NCI-H526 treated with DMSO at 0.1 percent for 48 hours (cell line): ENCODE results near the gene RBM17.
"Not testable (repeated sequence)": the region's sequence is repeated elsewhere in the genome, so short reads cannot be mapped to it uniquely, and the experiment has no call there.

Experiments
- DNase-seq: peaks from one replicate; lab custom pipeline; 2025; lab: John Stamatoyannopoulos, UW

The RBM17 gene

GRCh38 chr10:6112893-6113292, 24.1 kb downstream of the RBM17 start:
- no peak for DNase-seq

GRCh38 chr10:6114299-6114698, 25.5 kb downstream of the RBM17 start:
- DNase-seq = no peak

DNA sequence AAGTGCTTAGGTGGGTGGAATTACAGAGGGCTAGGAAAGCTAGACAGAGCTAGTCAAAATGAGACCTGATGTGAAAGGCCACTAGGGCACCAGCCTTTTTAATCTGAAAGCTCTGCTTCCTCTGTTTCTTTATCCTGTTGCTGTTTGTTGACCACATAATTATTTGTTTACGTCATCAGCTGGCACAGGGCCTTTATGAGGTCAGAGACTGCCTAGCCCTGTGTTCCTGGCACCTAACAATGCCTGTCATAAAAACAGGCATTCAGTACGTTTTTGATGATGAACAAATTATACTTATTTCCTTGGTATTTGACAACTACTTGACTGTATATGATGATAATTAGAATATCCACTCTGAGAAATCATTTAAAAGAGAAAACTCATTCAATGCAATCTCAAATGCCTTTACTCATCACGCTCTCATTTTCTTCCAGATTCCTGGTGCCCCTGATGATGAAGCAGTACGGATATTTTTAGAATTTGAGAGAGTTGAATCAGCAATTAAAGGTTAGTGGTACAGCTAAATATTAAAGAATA, 26.0 kb downstream of the RBM17 start:
- no peak for DNase-seq

- DNase-seq = no peak
These were observed 26.6 kb downstream of the RBM17 start for GRCh38 chr10:6115411-6115810.

GRCh38 chr10:6115824-6116350, 27.1 kb downstream of the RBM17 start:
- no peak for DNase-seq

DNA sequence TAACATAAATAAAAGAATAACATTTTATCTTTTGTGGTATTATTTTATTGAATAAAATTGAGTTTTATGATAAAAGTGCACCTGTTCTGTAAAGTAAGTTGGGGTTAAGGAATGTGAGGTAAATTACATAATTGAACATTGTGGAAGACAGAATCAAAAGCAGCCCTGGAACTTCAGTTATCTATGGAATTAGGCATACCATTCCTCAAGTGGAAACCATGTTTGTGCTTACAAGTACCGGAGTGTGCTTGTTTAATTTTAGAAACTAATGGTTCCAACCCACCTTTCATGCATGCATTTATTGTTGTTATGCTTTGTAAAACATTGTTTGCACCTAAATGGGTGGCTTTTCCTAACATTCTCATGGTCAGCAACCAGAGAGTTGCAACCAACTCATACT, 28.0 kb downstream of the RBM17 start:
- DNase-seq = no peak

- DNase-seq = no peak
These were observed 28.9 kb downstream of the RBM17 start for GRCh38 chr10:6117711-6118110.

GRCh38 chr10:6119423-6119822, 30.6 kb downstream of the RBM17 start:
- no peak for DNase-seq

GRCh38 chr10:6119962-6120361, 31.1 kb downstream of the RBM17 start:
- DNase-seq = no peak

GRCh38 chr10:6120691-6121090, 31.9 kb downstream of the RBM17 start:
- no peak for DNase-seq

DNA sequence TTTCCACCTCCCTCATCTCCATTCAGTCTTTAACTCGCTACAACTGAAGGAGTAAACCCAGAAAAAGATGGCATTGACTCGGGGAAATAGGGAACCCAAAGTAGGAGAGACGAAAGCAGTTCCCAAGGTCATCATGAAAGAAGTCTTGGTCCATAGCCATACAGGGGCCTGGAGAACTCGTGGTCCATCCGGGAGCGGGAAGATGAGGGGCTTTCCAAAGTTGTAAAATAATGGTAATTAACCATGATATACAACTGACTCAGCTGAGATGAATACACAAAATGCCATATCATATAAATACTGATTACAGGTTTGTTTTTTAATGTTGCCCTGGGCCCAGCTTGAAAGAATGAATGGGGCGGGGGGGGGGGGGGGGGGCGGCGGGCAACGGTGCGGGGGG, 32.3 kb downstream of the RBM17 start:
- no peak for DNase-seq

DNA sequence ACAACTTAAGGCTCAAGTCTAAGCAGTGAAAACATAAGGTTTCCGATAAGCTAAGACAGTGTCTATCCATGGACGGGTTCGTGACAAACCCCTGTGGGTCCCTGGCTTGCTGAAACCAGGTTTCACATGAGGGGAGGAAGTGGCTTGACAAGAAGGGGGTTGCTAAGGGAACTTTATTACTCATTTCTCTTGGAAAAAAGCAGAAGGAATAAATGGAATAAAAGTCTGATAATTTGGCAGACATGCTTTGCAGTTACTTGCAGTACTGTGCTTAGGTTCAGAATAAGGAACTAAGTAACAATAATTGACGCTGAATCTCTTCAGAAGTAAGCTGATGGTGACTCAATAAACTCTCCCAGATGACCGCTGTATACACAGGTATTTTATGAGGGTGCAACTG, 34.7 kb downstream of the RBM17 start:
- no peak for DNase-seq

DNA sequence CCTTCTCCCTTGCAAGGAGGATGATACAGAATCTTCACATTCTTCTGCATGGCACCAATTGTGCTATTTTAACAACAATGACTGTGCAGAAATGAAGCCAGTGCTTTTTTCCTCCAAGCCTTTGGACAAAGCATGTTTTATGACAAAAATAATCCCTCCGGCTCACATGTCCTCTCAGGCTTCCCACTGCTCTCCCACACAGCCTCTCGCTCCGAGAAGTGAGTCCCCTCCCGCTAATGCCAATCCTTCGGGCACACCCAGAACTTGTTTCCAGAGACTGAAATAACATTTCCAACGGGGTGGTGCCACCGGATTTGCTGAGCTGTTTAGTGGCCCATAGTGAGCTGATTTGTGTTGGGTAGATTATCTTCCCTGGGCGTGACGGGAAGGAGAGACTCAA, 35.8 kb downstream of the RBM17 start:
- no peak for DNase-seq

DNA sequence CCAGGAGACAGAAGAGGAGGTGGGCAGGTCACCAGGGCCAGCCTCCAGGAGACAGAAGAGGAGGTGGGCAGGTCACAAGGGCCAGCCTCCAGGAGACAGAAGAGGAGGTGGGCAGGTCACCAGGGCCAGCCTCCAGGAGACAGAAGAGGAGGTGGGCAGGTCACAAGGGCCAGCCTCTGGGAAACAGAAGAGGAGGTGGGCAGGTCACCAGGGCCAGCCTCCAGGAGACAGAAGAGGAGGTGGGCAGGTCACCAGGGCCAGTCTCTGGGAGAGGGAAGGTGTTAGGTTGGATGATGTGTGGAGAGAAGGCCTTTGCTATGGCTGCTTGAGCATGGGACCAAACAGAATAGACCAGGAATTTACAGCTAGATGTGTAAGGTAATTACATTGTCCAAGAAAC, 38.6 kb downstream of the RBM17 start:
- not testable (repeated sequence) for DNase-seq

DNA sequence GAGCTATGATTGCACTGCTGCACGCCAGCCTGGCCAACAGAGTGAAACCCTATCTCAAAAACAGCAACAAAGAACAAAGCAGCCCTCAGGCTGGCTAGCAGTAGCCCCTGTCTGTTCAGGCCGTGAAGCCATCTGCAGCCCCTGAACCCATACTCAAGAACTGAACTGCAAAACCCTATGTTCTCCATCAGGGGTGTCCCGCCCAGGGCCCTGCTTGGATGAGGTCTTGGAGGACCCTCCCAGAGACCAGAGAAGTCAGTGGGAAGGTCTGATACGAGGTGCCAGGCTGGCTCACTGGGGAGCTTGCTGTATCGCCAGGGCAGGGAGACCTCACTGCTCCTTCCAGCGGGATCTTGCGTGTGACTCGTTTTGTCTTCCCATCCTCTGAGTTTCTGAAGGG, 39.3 kb downstream of the RBM17 start:
- DNase-seq = no peak

DNA sequence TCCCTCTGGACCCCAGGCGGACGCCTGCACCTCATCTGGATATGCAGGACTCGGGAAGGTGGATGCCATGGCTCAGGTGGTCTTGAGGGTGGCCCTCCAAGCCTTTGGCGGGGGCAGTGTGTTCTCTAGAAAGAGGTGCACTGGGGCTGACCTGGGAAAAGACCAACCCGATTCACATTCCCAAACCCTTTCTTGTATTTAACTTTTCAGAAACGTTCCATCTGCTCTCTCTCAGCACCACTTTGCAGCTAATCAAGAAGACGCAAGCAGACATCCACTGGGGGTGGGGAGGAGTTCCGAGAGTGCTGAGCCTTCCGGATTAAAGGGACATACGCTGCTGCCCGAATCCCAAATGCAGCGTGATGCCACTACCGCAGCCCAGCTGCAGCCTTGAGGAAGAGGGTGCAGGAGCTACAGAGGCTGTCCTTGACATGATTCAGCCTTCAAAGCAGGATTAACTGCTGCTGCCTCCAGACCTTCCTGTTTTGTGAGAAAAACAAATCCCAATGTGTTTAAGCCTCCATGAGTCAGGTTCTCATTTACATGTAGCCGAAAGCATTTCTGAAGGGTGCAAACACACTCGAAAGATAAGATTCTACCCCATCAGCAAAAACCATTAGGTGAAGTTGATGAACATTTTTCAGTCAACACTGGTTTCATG, 39.9 kb downstream of the RBM17 start:
- DNase-seq = no peak

DNA sequence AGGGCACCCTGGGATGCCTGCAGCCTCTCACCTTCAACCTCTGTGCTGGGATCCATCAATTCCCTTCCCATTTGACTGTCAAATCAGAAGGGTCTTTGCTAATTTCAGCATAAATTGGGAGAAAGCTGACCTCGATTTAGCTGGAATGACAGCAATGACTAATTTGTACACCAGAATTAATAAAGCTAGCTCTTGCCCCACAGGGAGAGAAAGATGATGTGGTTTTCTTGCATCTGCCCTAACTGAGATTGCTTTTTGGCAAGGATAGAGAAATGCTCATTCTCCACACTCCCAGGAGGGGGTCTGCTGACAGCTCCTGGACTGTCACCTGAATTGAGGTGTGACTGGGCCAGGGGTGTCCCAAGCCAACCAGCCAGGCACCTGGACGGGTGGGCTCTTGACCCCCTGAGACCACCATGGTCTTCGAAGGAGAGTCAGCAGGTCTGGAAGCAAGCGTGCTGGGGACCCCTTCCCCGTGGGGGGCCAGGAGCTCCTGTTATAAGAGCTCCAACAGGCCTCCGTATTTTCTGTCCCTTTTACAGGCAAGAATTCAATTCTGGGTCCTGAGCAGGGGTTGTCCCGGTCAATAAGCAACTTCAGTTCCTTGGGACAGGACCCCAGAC, 42.1 kb downstream of the RBM17 start:
- no peak for DNase-seq

DNA sequence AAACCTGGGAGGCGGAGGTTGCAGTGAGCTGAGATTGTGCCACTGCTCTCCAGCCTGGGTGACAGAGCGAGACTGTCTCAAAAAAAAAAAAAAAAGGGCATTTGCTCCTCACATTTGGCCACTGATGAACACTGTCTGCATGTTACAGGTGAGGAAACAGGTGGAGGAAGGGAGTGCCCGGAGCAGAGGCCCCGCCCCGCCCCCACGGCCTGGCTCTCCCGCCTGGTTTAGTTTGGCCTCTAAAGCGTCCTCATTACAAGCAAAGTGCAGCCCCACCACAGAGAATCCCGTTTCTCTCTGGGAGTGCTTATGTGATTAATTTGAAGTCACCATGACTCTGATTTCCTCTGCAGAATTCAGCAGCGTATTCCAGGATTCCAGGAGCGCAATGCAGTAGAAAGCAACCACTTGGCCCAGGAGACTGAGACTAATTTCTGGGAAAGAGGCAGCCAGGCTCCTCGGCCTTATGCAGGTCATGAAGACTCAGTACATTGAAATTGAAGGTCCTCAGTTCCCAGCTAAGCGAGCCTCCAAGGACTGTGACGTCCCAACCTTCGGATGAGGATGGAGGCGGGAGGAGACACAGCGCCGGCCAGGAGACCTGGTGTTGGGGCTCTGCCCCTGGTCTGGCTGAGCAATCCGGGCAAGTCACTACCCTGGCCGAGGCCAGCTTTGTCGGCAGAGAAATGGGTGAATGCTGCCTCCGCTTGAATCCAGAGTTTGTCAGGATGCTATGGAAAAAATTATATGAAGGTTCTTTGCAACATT, 44.7 kb downstream of the RBM17 start:
- no peak for DNase-seq

GRCh38 chr10:6134099-6134823, 45.4 kb downstream of the RBM17 start:
- DNase-seq = no peak

DNA sequence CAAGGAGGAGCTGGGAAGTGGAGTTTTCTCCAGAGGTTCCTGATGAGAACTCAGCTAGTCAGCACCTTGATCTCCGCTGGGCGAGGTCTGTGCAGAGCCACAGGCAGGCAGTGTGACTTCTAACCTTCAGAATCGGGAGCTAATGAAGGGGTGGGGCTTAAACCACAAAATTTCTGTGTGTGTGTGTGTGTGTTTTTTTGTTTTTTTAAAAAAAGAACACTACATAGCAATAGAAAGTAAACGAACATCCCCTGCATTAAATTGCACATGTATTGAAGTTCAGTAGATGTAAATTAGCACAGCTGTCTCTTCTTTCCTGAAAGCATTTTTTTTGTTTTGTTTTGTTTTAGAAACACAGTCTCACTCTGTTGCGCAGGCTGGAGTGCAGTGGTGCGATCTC, 46.2 kb downstream of the RBM17 start:
- no peak for DNase-seq

- no peak for DNase-seq
These were observed 46.8 kb downstream of the RBM17 start for GRCh38 chr10:6135589-6136168.
